RWPE2 (cell line): Measurements from ENCODE around the gene KRTAP9-8.
"Not testable (repeated sequence)": the region's sequence is repeated elsewhere in the genome, so short reads cannot be mapped to it uniquely, and the experiment has no call there.

ENCODE experiments used
- ATAC-seq: fragments of 200-7000 bp; cut with Tn5 transposase; 3 replicates; pipeline ENCODE4 v1.9.1; 2021; ENCODE audit warnings: low read depth
- DNase-seq: peaks from one replicate; pipeline ENCODE4 v3.0.0-alpha.2; 2020; ENCODE audit warnings: low spot score
- H3K27ac ChIP-seq: fragments of 450-650 bp; 2 replicates; pipeline ENCODE4 v1.5.1; 2017; ENCODE audit warnings: mild to moderate bottlenecking; ENCODE audit not compliant: poor library complexity, severe bottlenecking
- H3K27me3 ChIP-seq: fragments of 250-450 bp; sonication (Bioruptor Pico); 2 replicates; pipeline ENCODE4 v1.5.1; 2021; ENCODE audit warnings: mild to moderate bottlenecking, moderate library complexity; ENCODE audit not compliant: insufficient read depth, poor library complexity, severe bottlenecking
- H3K36me3 ChIP-seq: fragments of 250-450 bp; sonication (Bioruptor Pico); 2 replicates; pipeline ENCODE4 v1.5.1; 2020; ENCODE audit warnings: low read depth, mild to moderate bottlenecking, moderate library complexity
- H3K4me1 ChIP-seq: fragments of 250-450 bp; sonication (Bioruptor Pico); 2 replicates; pipeline ENCODE4 v1.5.1; 2021; ENCODE audit warnings: mild to moderate bottlenecking, moderate library complexity; ENCODE audit not compliant: insufficient read depth, poor library complexity, severe bottlenecking
- H3K4me3 ChIP-seq: fragments of 250-450 bp; sonication (Bioruptor Pico); 2 replicates; pipeline ENCODE4 v1.5.1; 2021; ENCODE audit warnings: mild to moderate bottlenecking, moderate library complexity; ENCODE audit not compliant: severe bottlenecking
- H3K9me3 ChIP-seq: fragments of 250-450 bp; sonication (Bioruptor Pico); 2 replicates; pipeline ENCODE4 v1.5.1; 2021; ENCODE audit warnings: mild to moderate bottlenecking, moderate library complexity; ENCODE audit not compliant: severe bottlenecking
- CTCF ChIP-seq: fragments of 450-650 bp; IDR thresholded peaks from one replicate; pipeline ENCODE4 v1.5.1; 2017; ENCODE audit warnings: mild to moderate bottlenecking, moderate library complexity; ENCODE audit not compliant: poor library complexity, severe bottlenecking

KRTAP9-8 gene

GRCh38 chr17:41251261-41251660 lies 13.5 kb downstream of the KRTAP9-8 start:
- Histone ChIP-seq H3K27me3 (peaks cover 5% of the 10 kb centered on the region), H3K9me3 (no peaks in the 10 kb centered on the region), H3K27ac (no peak overlapping the region), H3K36me3 (no peaks in the 10 kb centered on the region), H3K4me1 (no peaks in the 10 kb centered on the region), H3K4me3 (no peak overlapping the region)
- no peak for TF ChIP-seq CTCF
- no peak for ATAC-seq
- no peak for DNase-seq

GRCh38 chr17:41254861-41255260 lies 17.1 kb downstream of the KRTAP9-8 start:
- DNase-seq (no peak), ATAC-seq (no peak)
- TF ChIP-seq CTCF = no peak
- Histone ChIP-seq H3K4me1 (no peaks in the 10 kb centered on the region), H3K27me3 (peaks cover 5% of the 10 kb centered on the region), H3K27ac (no peak overlapping the region), H3K36me3 (no peaks in the 10 kb centered on the region), H3K4me3 (no peak overlapping the region), H3K9me3 (no peaks in the 10 kb centered on the region)

GRCh38 chr17:41255381-41256290 lies 17.8 kb downstream of the KRTAP9-8 start, which contains the start of gene KRTAP9-9:
Gene KRTAP9-9 (plus strand): TSS chr17:41255384.
- H3K36me3 ChIP-seq, H3K9me3 ChIP-seq, ATAC-seq, H3K4me1 ChIP-seq, H3K4me3 ChIP-seq, H3K27ac ChIP-seq, H3K27me3 ChIP-seq, DNase-seq: not testable (repeated sequence)

GRCh38 chr17:41256291-41256685 lies 18.5 kb downstream of the KRTAP9-8 start:
- no peaks in the 10 kb centered on the region for H3K9me3 ChIP-seq
- H3K36me3 ChIP-seq = no peaks in the 10 kb centered on the region
- H3K4me3 ChIP-seq = no peak overlapping the region
- no peak for DNase-seq
- no peaks in the 10 kb centered on the region for H3K4me1 ChIP-seq
- peaks cover 5% of the 10 kb centered on the region for H3K27me3 ChIP-seq
- no peak overlapping the region for H3K27ac ChIP-seq
- no peak for TF ChIP-seq CTCF
- ATAC-seq = no peak

- H3K27me3 ChIP-seq = no peaks in the 10 kb centered on the region
- no peak for TF ChIP-seq CTCF
Measured at GRCh38 chr17:41258406-41258805, 20.6 kb downstream of the KRTAP9-8 start.

More at GRCh38 chr17:41258406-41258805, 20.6 kb downstream of the KRTAP9-8 start:
- Histone ChIP-seq H3K4me3 (no peak overlapping the region), H3K27ac (no peak overlapping the region), H3K4me1 (no peaks in the 10 kb centered on the region), H3K36me3 (no peaks in the 10 kb centered on the region), H3K9me3 (no peaks in the 10 kb centered on the region)
- ATAC-seq (no peak), DNase-seq (no peak)
